Stimulated activated CD4-positive, alpha-beta T cell treated with anti-CD3 and anti-CD28 coated beads, Interleukin-1b, Interleukin-23, amount 100 ng/mL, for 1 hour (primary cell): Measurements from ENCODE around the gene PHYH.
"Not testable (repeated sequence)": the region's sequence is repeated elsewhere in the genome, so short reads cannot be mapped to it uniquely, and the experiment has no call there.

Source experiments
- DNase-seq, 2 donors: peaks; one replicate each; pipeline ENCODE4 v3.0.0-alpha.2; 2020; ENCODE audit warnings: low read depth in 2 of 2

The PHYH gene

DNA sequence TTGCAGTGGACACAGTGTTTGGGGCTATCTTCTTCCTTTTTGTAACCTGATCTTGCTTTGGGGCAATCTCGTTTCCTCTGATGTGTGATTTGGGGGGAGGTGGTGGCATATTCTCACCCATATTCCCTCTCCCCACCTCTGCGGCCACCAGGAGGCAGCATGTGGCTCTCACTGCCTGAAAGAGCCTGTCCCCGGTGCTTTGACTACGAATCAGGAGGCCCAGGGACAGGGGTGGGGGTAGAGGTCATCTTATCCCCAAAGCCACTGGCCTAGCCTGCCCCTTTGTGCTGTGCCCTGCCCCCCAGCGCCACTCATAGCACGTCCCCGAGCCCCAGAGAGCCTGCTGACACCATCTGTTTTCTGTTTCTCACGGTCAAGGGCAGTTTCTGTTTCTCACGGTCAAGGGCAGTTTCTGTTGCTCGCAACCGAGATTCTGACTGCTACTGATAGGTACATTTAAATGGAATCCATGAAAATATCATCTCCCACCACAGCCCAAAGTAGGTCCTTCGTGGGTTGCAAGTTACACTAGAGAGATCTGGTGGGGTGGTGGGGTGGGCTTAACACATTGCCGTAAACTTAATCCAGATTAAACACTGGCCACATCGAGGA is 28.2 kb downstream of the PHYH start:
- peak in 1 of 2 donors; percentile 14 for DNase-seq

GRCh38 chr10:13270877-13271551 is 28.9 kb downstream of the PHYH start:
- no peak for DNase-seq

- DNase-seq: no peak
Observed at GRCh38 chr10:13268841-13269240, 31.0 kb downstream of the PHYH start.

- DNase-seq: no peak
Observed at GRCh38 chr10:13268310-13268709, 31.6 kb downstream of the PHYH start.

DNA sequence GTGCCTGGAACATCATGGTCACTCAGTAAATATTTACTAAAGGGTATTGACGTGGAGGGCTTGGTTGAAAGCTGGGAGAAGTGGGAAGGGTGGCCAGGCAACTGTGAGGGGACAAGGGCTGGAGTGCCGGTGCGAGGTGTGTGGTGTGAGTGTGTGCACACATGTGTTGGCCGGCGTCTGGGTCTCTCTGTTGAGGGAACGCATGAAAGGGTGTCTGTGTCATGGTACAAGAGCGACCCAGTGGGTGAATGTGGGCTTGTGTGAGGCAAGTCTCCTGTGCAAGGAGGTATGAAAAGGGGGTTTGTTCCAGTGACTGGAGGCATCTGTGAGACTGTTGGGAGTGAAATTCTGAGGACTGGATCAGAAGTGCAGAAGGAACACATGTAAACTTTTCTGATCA is 36.3 kb downstream of the PHYH start:
- no peak for DNase-seq

- DNase-seq: no peak
Observed at GRCh38 chr10:13262433-13262832, 37.4 kb downstream of the PHYH start.

DNA sequence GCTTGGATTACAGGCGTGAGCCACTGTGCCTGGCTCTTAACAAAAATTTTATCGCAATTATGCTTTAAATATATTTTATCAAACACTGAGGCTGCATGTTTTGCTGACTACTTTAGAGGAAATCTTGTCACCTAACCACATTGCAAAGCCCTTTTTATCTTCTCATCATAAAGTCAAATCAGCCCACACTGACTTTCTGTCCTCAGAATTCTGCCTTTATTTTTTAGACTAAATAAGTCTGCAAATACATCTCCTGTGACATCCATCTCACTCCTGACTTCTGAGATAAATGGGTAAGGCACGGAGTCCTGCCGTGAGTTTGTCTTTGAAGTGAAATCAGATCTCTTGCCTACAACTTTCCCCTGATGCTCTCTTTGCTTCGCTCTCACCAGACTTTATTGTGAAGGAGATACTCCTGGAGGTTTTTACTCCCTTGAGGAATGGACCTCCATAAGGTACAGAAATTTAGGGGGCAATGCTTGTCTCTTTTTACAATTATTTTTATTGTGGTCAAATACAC is 42.2 kb downstream of the PHYH start:
- DNase-seq: no peak

GRCh38 chr10:13256627-13257026 is 43.2 kb downstream of the PHYH start:
- no peak for DNase-seq

DNA sequence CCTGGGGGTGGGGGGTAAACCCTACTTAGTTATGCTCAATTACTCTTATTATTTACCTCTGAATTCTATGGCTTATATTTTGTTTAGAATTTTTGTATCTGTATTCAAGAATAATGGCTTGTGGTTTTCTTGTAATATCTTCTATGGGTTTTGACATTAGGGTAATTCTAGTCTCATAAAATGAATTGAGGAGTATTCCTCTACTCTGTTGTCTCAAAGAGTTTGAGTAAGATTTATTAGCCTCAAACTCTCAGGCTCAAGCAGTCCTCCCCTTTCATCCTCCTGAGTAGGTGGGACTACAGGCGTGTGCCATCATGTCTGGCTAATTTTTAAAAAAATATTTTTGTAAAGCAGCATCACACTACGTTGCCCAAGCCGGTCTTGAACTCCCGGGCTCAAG is 46.1 kb downstream of the PHYH start:
- no peak for DNase-seq

DNA sequence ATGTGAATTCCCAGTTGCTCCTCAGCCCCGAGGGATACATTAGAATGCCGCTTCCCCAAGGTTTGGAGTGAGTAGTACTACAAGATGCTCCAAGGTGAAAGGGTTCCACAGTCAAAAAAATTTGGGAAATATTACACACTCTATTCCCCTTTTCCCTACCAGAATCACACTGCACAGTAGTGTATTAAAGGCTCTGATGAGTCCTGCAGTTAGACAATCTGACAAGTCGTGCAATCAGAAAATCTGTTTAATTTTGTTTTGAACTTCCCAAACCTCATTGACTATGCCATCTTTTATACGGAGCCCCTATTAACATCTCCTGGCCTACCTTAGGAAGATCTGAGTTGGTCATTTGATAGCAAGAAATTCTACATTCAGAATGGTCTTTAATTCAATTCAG is 52.1 kb downstream of the PHYH start:
- DNase-seq: no peak

- no peak for DNase-seq
Observed at GRCh38 chr10:13247246-13247645, 52.6 kb downstream of the PHYH start.

- DNase-seq: not testable (repeated sequence)
Observed at GRCh38 chr10:13242260-13242659, 57.6 kb downstream of the PHYH start.

GRCh38 chr10:13241613-13242012 is 58.3 kb downstream of the PHYH start:
- DNase-seq: no peak

DNA sequence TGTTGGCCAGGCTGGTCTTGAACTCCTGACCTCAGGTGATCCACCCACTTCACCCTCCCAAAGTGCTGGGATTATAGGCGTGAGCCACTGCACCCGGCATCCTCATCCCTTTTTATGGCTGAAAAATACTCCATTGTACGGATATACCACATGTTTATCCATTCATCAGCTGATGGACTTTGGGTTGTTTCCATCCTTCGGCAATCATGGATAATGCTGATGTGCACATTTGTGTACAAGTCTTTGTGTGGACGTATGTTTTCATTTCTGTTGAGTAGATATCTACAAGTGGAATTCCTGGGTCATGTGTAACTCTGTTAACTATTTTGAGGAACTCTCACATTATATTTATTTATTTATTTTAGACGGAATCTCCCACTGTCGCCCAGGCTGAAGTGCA is 59.9 kb downstream of the PHYH start:
- no peak for DNase-seq

GRCh38 chr10:13238271-13239077 is 61.4 kb downstream of the PHYH start:
- DNase-seq: no peak

DNA sequence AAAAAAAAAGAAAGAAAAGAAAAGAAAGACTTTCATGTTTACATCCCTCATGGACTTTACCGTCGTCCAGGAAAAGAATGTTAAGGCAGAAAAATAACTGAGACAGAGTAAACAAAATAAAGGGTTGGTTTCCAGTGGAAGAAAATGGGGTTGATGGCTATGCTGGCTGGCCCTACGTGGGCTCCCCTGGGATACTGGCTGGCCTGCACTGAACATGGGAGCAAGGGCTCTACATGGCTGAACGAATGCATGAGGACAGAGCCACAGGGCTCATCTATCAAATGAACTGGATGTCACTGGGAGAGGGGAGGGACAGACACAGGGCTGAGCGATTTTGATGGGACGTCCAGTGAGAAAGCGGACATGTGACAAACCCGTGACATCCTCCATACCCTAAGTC is 63.2 kb downstream of the PHYH start:
- no peak for DNase-seq

- DNase-seq: not testable (repeated sequence)
Observed at GRCh38 chr10:13234736-13235135, 65.1 kb downstream of the PHYH start.

GRCh38 chr10:13234172-13234571 is 65.7 kb downstream of the PHYH start, which contains the start of gene UCMA:
UCMA (minus strand) TSS chr10:13234374; CDS start chr10:13234258, 116 bp downstream.
- no peak for DNase-seq

- no peak for DNase-seq
Observed at GRCh38 chr10:13233358-13233757, 66.5 kb downstream of the PHYH start.

GRCh38 chr10:13231808-13232207 is 68.1 kb downstream of the PHYH start:
- no peak for DNase-seq

DNA sequence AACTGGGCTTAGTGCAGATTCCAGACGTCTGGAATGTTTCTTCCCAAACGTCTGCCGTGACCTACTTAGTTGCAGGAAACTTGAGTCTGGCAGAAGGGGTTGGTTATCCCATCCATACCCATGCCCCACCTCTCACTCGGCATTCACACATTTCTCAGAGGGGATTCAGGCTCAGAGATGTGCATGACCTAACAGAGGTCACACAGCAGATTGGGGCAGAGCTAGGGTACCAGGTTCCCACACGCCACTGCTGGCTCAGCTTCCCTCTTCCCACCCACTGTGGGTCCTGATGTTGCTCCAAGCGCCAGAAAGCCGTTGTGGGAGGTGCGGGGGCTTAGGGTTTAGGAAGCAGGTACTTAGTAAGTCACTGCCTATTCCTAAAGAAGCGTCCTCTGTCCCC is 68.7 kb downstream of the PHYH start:
- no peak for DNase-seq
